OCI-LY7 (cell line): Measurements from ENCODE around the gene BMPR2. TPM values are rescaled to one million over a fixed set of nuclear protein-coding genes. Genes with fewer than 3 reads are reported as not detected.

Source experiments
- BruUV-seq: library from RNA; stranded (reverse); fragments of 400-500 nt; replicated peaks from 2 replicates; lab custom pipeline; 2021; lab: Mats Ljungman, UMichigan
- CTCF ChIA-PET: fragments of 300-600 bp; sonication (Branson Sonifier 250); formaldehyde crosslinking; loops from one replicate; lab custom pipeline; 2022; ENCODE audit warnings: antibody characterized with exemption; ENCODE audit not compliant: unreplicated experiment; lab: Charles Lee
- POLR2A ChIA-PET: fragments of 300-600 bp; sonication (Branson Sonifier 250); formaldehyde crosslinking; loops from one replicate; lab custom pipeline; 2022; ENCODE audit warnings: antibody characterized with exemption; lab: Charles Lee
- DNase-seq: peaks from one replicate; pipeline ENCODE4 v3.0.0-alpha.2; 2015; ENCODE audit warnings: low spot score
- H2AFZ ChIP-seq: fragments of 200-600 bp; sonication (generic), shearing (Covaris generic); 2 replicates; pipeline ENCODE4 v1.6.1; 2014; ENCODE audit warnings: mild to moderate bottlenecking, antibody characterized with exemption, low read length, moderate library complexity
- H3K27ac ChIP-seq: fragments of 200-600 bp; sonication (generic); 2 replicates; pipeline ENCODE4 v1.5.1; 2014; ENCODE audit warnings: mixed run types, low read depth, mild to moderate bottlenecking, moderate library complexity, low read length, inconsistent platforms; ENCODE audit not compliant: poor library complexity, severe bottlenecking
- H3K36me3 ChIP-seq: fragments of 200-600 bp; sonication (generic); 2 replicates; pipeline ENCODE4 v1.6.1; 2014; ENCODE audit warnings: mild to moderate bottlenecking, antibody characterized with exemption, low read length, moderate library complexity, mixed read lengths; ENCODE audit not compliant: insufficient read depth
- H3K4me1 ChIP-seq: fragments of 200-600 bp; sonication (generic); 2 replicates; pipeline ENCODE4 v1.5.1; 2014; ENCODE audit warnings: mild to moderate bottlenecking, low read length; ENCODE audit not compliant: insufficient read depth, poor library complexity, severe bottlenecking
- H3K4me2 ChIP-seq: fragments of 200-600 bp; sonication (generic); 2 replicates; pipeline ENCODE4 v1.6.1; 2014; ENCODE audit warnings: mild to moderate bottlenecking, low read length
- H3K4me3 ChIP-seq: fragments of 200-600 bp; sonication (generic); 2 replicates; pipeline ENCODE4 v1.5.1; 2014; ENCODE audit warnings: mild to moderate bottlenecking, low read depth, low read length; ENCODE audit not compliant: poor library complexity, severe bottlenecking
- H3K79me2 ChIP-seq: fragments of 200-600 bp; sonication (generic); 2 replicates; pipeline ENCODE4 v1.6.1; 2016; ENCODE audit warnings: low read depth, mild to moderate bottlenecking, low read length, moderate library complexity, mixed read lengths; ENCODE audit not compliant: insufficient read depth
- H3K9me2 ChIP-seq: fragments of 200-600 bp; sonication (generic); 2 replicates; pipeline ENCODE4 v1.6.1; 2016; ENCODE audit warnings: mild to moderate bottlenecking, low read length, mixed read lengths; ENCODE audit not compliant: insufficient read depth
- H3K9me3 ChIP-seq: fragments of 200-600 bp; sonication (generic); 2 replicates; pipeline ENCODE4 v1.6.1; 2014; ENCODE audit warnings: mild to moderate bottlenecking, mixed run types, low read length, mixed read lengths
- H4K20me1 ChIP-seq: fragments of 200-600 bp; sonication (generic); 2 replicates; pipeline ENCODE4 v1.6.1; 2014; ENCODE audit warnings: mild to moderate bottlenecking, antibody characterized with exemption, low read length, moderate library complexity, mixed read lengths; ENCODE audit not compliant: insufficient read depth
- CTCF ChIP-seq: fragments of 200-600 bp; sonication (generic); conservative IDR thresholded peaks from 2 replicates; pipeline ENCODE4 v1.5.1; 2014; ENCODE audit warnings: mild to moderate bottlenecking, antibody characterized with exemption, low read length, moderate library complexity, mixed read lengths
- EZH2phosphoT487 ChIP-seq: fragments of 200-600 bp; sonication (generic); IDR thresholded peaks from 2 replicates; pipeline ENCODE4 v1.6.1; 2018; ENCODE audit warnings: low read depth, borderline replicate concordance, mild to moderate bottlenecking, mixed run types, antibody characterized with exemption, low read length, moderate library complexity, mixed read lengths
- intact Hi-C: fragments of 100-400 bp; cut with micrococcal nuclease; formaldehyde crosslinking; loops from one replicate; pipeline ENCODE4 v1.10.0; 2022; ENCODE audit not compliant: unreplicated experiment
- total RNA-seq, 2 experiments: library from RNA; depleted of rRNA in 1 of 2; stranded (reverse); fragments of >200 nt in 1 of 2; shearing (Covaris generic) in 1 of 2; gene quantifications; 2 replicates each; pipeline ENCODE4 v1.2.3, GENCODE V29; 2014 to 2022

The BMPR2 gene
- total RNA-seq, 2 experiments from 2014 or later, result 4.3 to 14.7 TPM

GRCh38 chr2:202589582-202589949 is 213.4 kb downstream of the BMPR2 start:
- POLR2A ChIA-PET, result interaction anchor here (0.6 to 1.8 kb wide), 2 partner anchors 13 to 317 kb away, joined by 3 to 7 read pairs; no protein-coding TSS in a partner anchor
- CTCF ChIA-PET, result interaction anchor here (1.2 kb wide), 1 partner anchor 281 kb away, joined by 3 read pairs; no protein-coding TSS in a partner anchor
- H3K79me2 ChIP-seq, result no peaks in the 10 kb centered on the region
- intact Hi-C loops, result loop anchor here (5.0 to 10.0 kb wide), 3 partner anchors 243 to 565 kb away; partner anchors contain the start of gene NBEAL1
- no peaks in the 10 kb centered on the region for H3K36me3 ChIP-seq
- no peak overlapping the region for H3K27ac ChIP-seq
- H3K9me3 ChIP-seq, result no peaks in the 10 kb centered on the region
- H3K4me2 ChIP-seq, result no peak overlapping the region
- no peak overlapping the region for H3K4me3 ChIP-seq
- no TSS peak for BruUV-seq
- no peak for DNase-seq
- no peaks in the 10 kb centered on the region for H4K20me1 ChIP-seq
- H2AFZ ChIP-seq, result no peak overlapping the region
- no peaks in the 10 kb centered on the region for H3K9me2 ChIP-seq
- peaks cover 3% of the 10 kb centered on the region for H3K4me1 ChIP-seq
- TF ChIP-seq CTCF (no peak), EZH2phosphoT487 (no peak)

- no peaks in the 10 kb centered on the region for H4K20me1 ChIP-seq
- H3K4me2 ChIP-seq, result no peak overlapping the region
- no peak overlapping the region for H3K27ac ChIP-seq
- no peaks in the 10 kb centered on the region for H3K36me3 ChIP-seq
- no peaks in the 10 kb centered on the region for H3K79me2 ChIP-seq
- intact Hi-C loops, result no loop called here
- ChIA-PET POLR2A (interaction anchor here (0.6 to 1.0 kb wide), 8 partner anchors 10 to 1000 kb away, joined by 3 to 4 read pairs (median 3); no protein-coding TSS in a partner anchor), CTCF (interaction anchor here (0.9 kb wide), 1 partner anchor 269 kb away, joined by 3 read pairs; no protein-coding TSS in a partner anchor)
- H3K9me2 ChIP-seq, result no peaks in the 10 kb centered on the region
- DNase-seq, result no peak
- no peaks in the 10 kb centered on the region for H3K9me3 ChIP-seq
- TF ChIP-seq EZH2phosphoT487, result no peak
- no peak for TF ChIP-seq CTCF
- no peak overlapping the region for H2AFZ ChIP-seq
- peaks cover 3% of the 10 kb centered on the region for H3K4me1 ChIP-seq
- H3K4me3 ChIP-seq, result no peak overlapping the region
- no TSS peak for BruUV-seq
Measured at GRCh38 chr2:202592566-202592965, 216.4 kb downstream of the BMPR2 start.

- ChIA-PET CTCF (interaction anchor here (0.6 kb wide), 2 partner anchors 11 to 57 kb away, joined by 6 read pairs; no protein-coding TSS in a partner anchor), POLR2A (interaction anchor here (0.5 to 0.9 kb wide), 4 partner anchors 48 to 1439 kb away, joined by 3 to 6 read pairs (median 4); no protein-coding TSS in a partner anchor)
- Histone ChIP-seq H3K4me3 (no peak overlapping the region), H3K27ac (no peak overlapping the region), H3K79me2 (no peaks in the 10 kb centered on the region), H3K9me2 (no peaks in the 10 kb centered on the region), H4K20me1 (no peaks in the 10 kb centered on the region), H3K36me3 (no peaks in the 10 kb centered on the region), H3K4me2 (no peak overlapping the region), H2AFZ (no peak overlapping the region), H3K9me3 (no peaks in the 10 kb centered on the region), H3K4me1 (no peaks in the 10 kb centered on the region)
- intact Hi-C loops, result no loop called here
- no peak for DNase-seq
- TF ChIP-seq EZH2phosphoT487 (no peak), CTCF (no peak)
- BruUV-seq, result no TSS peak
Measured at GRCh38 chr2:202599105-202599504, 223.0 kb downstream of the BMPR2 start.
